Epidermal melanocyte (primary cell): ENCODE results near the gene CCDC40.

ENCODE experiments used
- DNase-seq: peaks from one replicate; pipeline ENCODE4 v3.0.0; 2011; ENCODE audit warnings: low spot score; ENCODE audit not compliant: insufficient read length

CCDC40 gene

DNA sequence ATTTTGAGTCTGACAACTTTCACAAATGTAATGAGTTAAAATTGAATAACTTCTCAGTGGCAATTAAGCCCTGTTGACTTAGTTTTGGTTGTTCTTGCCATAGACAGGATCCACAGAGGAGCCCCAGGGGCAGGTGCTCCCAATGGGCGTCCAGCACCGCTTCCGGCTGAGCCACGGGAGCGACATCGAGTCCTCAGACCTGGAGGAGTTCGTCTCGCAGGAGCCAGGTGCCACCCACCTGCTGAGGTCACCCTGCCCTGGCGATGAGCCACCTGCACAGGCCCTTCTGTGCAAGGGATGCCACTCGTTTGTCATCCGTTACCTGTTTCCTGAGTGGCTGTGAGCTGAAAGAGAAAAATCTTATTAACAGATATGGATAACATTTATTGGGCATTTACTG is 10.7 kb downstream of the CCDC40 start:
- no peak for DNase-seq

DNA sequence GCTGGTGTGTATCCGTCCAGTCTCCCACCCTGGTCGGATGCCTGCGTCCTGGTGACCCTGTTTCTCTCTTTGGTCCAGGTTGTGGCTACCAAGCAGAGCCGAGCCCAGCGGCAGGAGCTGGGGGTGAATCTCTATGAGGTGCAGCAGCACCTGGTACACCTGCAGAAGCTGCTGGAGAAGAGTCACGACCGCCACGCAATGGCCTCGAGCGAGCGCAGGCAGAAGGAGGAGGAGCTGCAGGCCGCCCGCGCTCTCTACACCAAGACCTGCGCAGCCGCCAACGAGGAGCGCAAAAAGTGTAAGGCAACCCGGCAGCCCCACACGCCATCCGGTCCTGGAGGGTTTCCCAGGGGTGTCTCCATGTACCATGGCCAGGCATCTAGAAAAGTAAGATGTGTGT is 13.5 kb downstream of the CCDC40 start:
- no peak for DNase-seq

GRCh38 chr17:80050706-80051105 is 14.3 kb downstream of the CCDC40 start:
- DNase-seq, result no peak

GRCh38 chr17:80051681-80052080 is 15.2 kb downstream of the CCDC40 start:
- no peak for DNase-seq

DNA sequence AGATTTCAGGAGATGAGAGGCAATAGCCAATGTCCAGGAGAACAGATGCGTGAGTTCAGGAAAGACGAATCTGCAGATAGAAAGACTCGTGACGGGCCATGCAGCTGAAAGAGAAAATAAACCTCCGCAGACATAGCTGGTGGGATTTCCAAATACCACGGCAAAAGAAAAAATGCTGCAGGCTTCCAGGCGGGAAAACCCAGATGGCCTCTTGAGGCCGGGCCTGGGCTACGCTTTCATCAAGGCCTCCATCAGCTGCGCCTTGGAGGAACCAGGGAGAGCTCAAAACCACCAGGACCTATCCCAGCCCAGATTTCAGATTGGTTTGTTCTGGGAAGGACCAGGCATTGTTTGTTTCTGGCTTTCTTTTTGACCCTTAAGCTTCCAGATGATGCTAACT is 16.7 kb downstream of the CCDC40 start:
- DNase-seq, result no peak

DNA sequence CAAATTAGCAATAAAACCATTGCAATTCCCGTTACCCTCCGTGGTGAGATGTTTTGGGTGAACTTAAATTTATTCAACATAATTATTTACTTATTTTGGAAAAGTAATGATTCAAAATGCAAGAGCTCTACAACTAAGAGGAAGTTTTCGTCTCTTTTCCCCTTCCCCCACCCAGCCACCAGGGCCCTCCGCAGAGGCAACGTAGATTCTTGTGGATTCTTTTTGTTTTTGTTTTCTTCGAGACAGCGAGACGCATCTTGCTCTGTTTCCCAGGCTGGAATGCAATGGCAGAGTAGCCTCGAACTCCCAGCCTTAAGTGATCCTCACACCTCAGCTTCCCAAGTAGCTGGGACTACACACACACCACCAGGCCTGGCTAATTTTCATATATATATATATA is 19.2 kb downstream of the CCDC40 start:
- DNase-seq, result no peak

DNA sequence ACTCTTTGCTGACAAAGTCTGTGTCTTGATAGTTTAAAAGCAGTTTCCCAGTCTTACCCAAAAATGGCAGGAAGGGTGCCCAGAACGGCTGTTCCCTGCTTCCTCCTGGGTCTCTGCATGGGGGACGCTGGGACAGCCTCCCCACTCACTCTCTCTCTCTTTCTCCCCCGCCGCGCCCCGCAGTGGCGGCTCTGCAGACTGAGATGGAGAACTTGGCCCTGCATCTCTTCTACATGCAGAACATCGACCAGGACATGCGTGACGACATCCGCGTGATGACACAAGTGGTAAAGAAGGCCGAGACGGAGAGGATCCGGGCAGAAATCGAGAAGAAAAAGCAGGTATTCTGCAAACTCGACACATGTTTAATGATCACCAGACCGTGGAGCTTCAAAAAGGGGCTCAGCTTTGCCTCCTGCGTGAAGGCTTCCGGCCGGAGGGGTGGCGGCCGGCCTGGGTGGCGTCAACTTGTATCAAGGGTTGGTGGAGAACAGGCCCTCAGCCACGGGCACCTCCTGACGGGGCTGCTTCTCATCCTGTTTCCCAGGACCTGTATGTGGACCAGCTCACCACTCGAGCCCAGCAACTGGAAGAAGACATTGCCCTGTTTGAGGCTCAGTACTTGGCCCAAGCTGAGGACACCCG is 22.0 kb downstream of the CCDC40 start:
- DNase-seq, result no peak

DNA sequence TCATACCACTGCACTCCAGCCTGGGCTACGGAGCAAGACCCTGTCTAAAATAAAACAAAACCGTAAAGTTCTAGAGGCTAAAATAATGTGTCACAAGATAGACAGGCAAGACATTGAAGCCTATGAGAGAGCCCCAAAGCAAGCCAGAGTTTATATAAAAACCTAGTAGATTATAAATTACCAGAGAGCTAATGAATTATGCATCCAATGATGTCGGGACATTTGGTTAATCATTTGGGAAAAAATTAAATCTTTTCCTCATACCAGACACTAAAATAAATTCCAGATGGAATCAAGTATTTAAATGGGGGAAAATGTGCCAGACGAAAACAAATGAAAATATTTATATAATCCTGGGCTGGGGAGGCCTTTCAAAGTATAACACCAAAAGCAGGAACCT is 24.2 kb downstream of the CCDC40 start:
- DNase-seq, result no peak

DNA sequence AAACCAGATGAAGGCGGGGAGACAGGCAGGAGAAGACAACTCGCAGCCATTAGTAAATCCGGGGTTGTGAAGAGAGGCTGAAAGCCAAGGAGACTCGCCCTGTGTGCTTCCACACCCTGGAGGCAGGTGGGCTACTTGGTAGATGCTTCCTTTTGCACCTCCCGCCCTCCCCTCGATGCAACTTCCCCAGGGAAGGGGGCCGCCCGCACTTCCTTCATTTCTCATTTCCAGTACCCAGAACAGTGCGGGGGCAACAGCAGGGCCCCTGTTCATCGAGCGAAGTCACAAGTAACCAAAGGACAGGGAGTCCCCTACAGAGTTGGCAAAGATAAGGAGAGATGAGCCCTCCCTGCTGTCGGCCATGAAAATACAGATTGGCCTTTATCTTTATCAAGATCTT is 25.0 kb downstream of the CCDC40 start:
- no peak for DNase-seq

DNA sequence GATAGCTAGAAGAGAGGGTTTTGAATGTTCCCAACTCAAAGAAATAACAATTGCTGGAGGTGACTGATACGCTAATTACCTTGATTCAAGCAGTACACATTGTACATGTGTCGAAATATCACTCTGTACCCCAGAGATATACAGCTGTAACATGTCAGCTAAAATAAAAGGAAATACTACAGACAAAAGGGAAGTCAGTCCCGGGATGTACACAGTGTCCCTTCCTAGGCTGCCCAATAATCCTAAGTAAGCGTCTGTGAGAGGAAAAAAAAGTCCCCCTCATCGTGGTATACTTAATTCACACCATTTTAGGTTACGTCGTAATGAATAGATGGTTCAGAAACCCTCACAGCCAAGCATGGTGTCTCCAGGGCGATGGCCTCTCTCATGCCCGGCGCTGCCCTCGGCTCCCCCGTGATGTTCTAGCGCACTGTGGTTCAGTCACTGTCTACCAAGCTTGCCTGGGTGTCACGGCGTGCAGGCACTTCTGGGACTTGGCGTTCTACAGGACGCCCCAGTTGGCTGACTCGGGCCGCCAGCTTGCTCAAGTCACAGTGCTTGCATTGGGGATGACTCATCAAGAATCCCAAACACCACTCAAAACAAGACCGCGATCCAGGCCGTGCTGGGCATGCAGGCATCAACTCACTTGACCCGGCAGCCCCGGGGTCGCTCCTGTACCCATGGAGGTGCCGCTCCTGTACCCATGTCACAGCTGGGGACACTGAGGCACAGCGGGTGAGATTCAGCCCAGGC is 27.6 kb downstream of the CCDC40 start:
- no peak for DNase-seq

- no peak for DNase-seq
Observed at GRCh38 chr17:80064696-80065095, 28.3 kb downstream of the CCDC40 start.

- no peak for DNase-seq
Observed at GRCh38 chr17:80065478-80066170, 29.2 kb downstream of the CCDC40 start.

GRCh38 chr17:80067393-80067986 is 31.0 kb downstream of the CCDC40 start:
- DNase-seq, result no peak

DNA sequence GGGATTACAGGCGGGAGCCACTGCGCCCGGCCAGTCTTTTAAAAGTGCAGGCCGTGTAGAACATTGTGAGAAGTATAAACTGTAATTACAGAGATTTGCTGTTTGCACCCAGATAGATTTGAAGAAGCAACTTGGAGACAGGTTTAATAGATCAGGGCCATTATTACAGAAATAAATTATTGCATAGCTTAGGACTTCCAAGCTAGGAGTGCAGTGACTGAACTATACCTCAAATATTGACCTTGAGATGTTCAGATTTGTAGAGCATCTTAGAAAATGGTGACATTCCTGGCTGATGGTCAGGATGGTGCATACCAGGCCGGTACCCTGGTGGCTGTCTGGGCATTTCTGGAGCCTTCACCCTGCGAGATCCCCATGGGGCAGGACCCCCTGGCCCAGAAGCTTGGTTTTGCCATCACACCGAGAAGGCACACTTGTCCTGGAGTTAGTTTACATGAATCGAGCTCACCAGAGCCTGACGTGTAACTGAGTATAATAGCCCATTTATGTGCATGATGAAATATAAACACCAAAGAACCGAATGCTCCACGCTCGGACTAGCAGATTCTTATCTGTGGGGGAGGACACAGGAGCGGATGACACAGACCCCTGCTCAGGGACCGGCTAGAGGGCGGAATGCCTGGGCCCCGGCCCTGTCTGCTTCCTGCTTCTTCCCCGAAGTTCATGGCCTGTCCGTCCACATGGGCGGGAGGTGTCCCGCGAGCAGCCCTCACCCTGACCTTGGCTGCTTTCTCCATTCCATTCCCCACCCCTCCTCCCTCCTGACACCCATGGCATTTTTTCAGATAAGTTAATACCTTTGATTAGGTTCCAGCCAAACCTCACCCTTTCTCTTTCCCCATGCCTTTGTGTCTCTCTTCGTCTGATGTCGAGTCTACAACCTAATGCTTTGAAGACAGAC is 32.1 kb downstream of the CCDC40 start:
- DNase-seq, result no peak

DNA sequence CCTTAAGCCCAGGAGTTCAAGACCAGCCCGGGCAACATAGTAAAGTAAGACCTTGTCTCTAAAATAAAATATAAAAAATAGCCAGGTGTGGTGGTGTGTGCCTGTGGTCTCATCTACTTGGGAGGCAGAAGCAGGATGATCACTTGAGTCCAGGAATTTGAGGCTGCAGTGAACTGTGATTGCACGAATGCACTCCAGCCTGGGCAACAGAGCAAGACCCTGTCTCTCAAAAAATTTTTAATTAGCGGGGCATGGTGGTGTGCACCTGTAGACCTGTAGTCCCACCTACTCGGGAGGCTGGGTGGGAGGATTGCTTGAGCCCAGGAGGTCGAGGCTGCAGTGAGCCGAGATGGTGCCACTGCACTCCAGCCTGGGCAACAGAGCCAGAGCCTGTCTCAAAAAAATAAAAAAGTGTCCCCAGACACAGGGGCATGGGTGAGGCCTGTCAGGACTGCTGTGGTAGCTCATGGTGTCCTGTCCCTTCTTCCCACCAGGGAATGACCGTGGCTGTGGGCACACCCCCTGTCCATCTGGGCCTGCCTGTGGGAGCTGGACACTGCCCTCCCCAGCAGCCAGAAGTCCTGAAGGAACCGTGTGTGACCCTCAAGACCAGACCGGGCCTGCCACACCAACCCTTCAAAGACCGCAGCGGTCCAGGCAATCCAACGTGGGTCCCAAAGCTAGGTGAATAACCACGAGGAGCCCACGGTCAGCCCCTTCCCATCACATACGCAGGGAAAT is 34.1 kb downstream of the CCDC40 start:
- DNase-seq, result no peak

GRCh38 chr17:80071116-80071841 is 34.8 kb downstream of the CCDC40 start:
- no peak for DNase-seq

GRCh38 chr17:80072410-80072809 is 36.0 kb downstream of the CCDC40 start:
- no peak for DNase-seq

GRCh38 chr17:80080081-80080480 is 43.6 kb downstream of the CCDC40 start:
- no peak for DNase-seq

- DNase-seq, result no peak
Observed at GRCh38 chr17:80081596-80081995, 45.2 kb downstream of the CCDC40 start.
